Liver (tissue), 9 donors: ENCODE results near the gene PODNL1. TPM values are rescaled to one million over a fixed set of nuclear protein-coding genes. Genes with fewer than 3 reads are reported as not detected.

ENCODE experiments used
- DNase-seq: peaks from one replicate; pipeline ENCODE4 v3.0.0-alpha.2; 2017; ENCODE audit warnings: low spot score
- H3K27ac ChIP-seq, 2 donors: one replicate each; pipeline ENCODE4 v1.7.0; 2013; ENCODE audit warnings: inconsistent platforms in 2 of 2, low read length in 2 of 2, control low read depth in 1 of 2, low read depth in 1 of 2, mild to moderate bottlenecking in 1 of 2
- H3K27me3 ChIP-seq, 4 donors: one replicate each; pipeline versions ENCODE4 v1.6.1 to v1.7.0; 2013; ENCODE audit warnings: low read length in 3 of 4, inconsistent platforms in 1 of 4, mild to moderate bottlenecking in 1 of 4, moderate library complexity in 1 of 4; ENCODE audit not compliant: control insufficient read depth in 4 of 4, insufficient read depth in 4 of 4
- H3K36me3 ChIP-seq, 4 donors: one replicate each; pipeline versions ENCODE4 v1.6.1 to v1.7.0; 2013; ENCODE audit warnings: low read length in 3 of 4, mild to moderate bottlenecking in 3 of 4, low read depth in 1 of 4, moderate library complexity in 1 of 4; ENCODE audit not compliant: control insufficient read depth in 4 of 4, insufficient read depth in 3 of 4
- H3K4me1 ChIP-seq, 4 donors: one replicate each; pipeline versions ENCODE4 v1.6.1 to v1.7.0; 2013; ENCODE audit warnings: low read length in 3 of 4, mild to moderate bottlenecking in 3 of 4, moderate library complexity in 1 of 4; ENCODE audit not compliant: control insufficient read depth in 4 of 4, insufficient read depth in 4 of 4
- H3K4me3 ChIP-seq, 3 donors: one replicate each; pipeline versions ENCODE4 v1.6.1 to v1.7.0; 2013; ENCODE audit warnings: low read length in 3 of 3, control low read depth in 1 of 3, low read depth in 1 of 3, mild to moderate bottlenecking in 1 of 3
- H3K9ac ChIP-seq, 2 donors: one replicate each; pipeline ENCODE4 v1.7.0; 2013; ENCODE audit warnings: low read length in 2 of 2, mild to moderate bottlenecking in 2 of 2, moderate library complexity in 2 of 2, control low read depth in 1 of 2, low read depth in 1 of 2
- H3K9me3 ChIP-seq, 4 donors: one replicate each; pipeline versions ENCODE4 v1.6.1 to v1.7.0; 2013; ENCODE audit warnings: low read length in 3 of 4; ENCODE audit not compliant: control insufficient read depth in 4 of 4
- ATF3 ChIP-seq: IDR thresholded peaks from 2 replicates; pipeline ENCODE4 v1.6.1; 2016; ENCODE audit warnings: antibody characterized with exemption
- CTCF ChIP-seq: fragments of 150-350 bp; IDR thresholded peaks from 2 replicates; pipeline ENCODE4 v1.5.1; 2017; ENCODE audit warnings: improper control_type of control experiment, low read depth, low read length; ENCODE audit not compliant: missing input control
- EGR1 ChIP-seq, 2 donors: IDR thresholded peaks; 2 replicates each; pipeline ENCODE4 v1.6.1; 2016 to 2018; ENCODE audit warnings: antibody characterized with exemption in 2 of 2, low read depth in 2 of 2
- FOXA1 ChIP-seq: IDR thresholded peaks from 2 replicates; pipeline ENCODE4 v1.6.1; 2016; ENCODE audit warnings: antibody characterized with exemption
- FOXA2 ChIP-seq: IDR thresholded peaks from 2 replicates; pipeline ENCODE4 v1.6.1; 2016; ENCODE audit warnings: antibody characterized with exemption
- HNF4A ChIP-seq, 2 donors: conservative IDR thresholded peaks; 2 replicates each; pipeline ENCODE4 v1.6.1; 2016; ENCODE audit warnings: antibody characterized with exemption in 2 of 2, mild to moderate bottlenecking in 2 of 2
- HNF4G ChIP-seq: IDR thresholded peaks from 2 replicates; pipeline ENCODE4 v1.6.1; 2016; ENCODE audit warnings: antibody characterized with exemption
- JUND ChIP-seq, 2 donors: IDR thresholded peaks; 2 replicates each; pipeline ENCODE4 v1.6.1; 2016; ENCODE audit warnings: antibody characterized with exemption in 2 of 2
- RAD21 ChIP-seq, 2 donors: IDR thresholded peaks; 2 replicates each; pipeline ENCODE4 v1.6.1; 2016; ENCODE audit warnings: antibody characterized with exemption in 2 of 2, mild to moderate bottlenecking in 2 of 2
- REST ChIP-seq: IDR thresholded peaks from 2 replicates; pipeline ENCODE4 v1.6.1; 2016; ENCODE audit warnings: antibody characterized with exemption, mild to moderate bottlenecking
- RXRA ChIP-seq, 2 donors: IDR thresholded peaks; 2 replicates each; pipeline ENCODE4 v1.6.1; 2017 to 2018; ENCODE audit warnings: antibody characterized with exemption in 2 of 2, mild to moderate bottlenecking in 1 of 2
- TAF1 ChIP-seq: conservative IDR thresholded peaks from 2 replicates; pipeline ENCODE4 v1.6.1; 2016; ENCODE audit warnings: antibody characterized with exemption, mild to moderate bottlenecking
- YY1 ChIP-seq: IDR thresholded peaks from 2 replicates; pipeline ENCODE4 v1.6.1; 2016; ENCODE audit warnings: antibody characterized with exemption, mild to moderate bottlenecking
- WGBS: extraction: QIAGEN DNeasy Blood & Tissue Kit; methylation state at CpG from one replicate; pipeline ENCODE4 v1.1.7; 2013; 5-methylcytosine and 5-hydroxymethylcytosine counted together
- polyA plus RNA-seq, 2 donors: library from polyadenylated mRNA; stranded (reverse) in 1 of 2; unstranded in 1 of 2; fragments of 200-250 nt in 1 of 2; fragments of >200 nt in 1 of 2; fragmentation: Nextera tagmentation in 1 of 2; extraction: Ambion mirVana in 1 of 2; gene quantifications; one replicate each; pipeline versions ENCODE4 v1.2.1 to v1.2.3, GENCODE V29; 2013 to 2015
- total RNA-seq, 2 donors: library from RNA; depleted of rRNA; stranded (reverse); fragments of >200 nt; gene quantifications; one replicate each; pipeline ENCODE4 v1.2.3, GENCODE V29; 2014
- donor health status: healthy.
- donor health status: healthy.
- donor health status: healthy.
- donor health status: healthy.
- donor health status: healthy.

The PODNL1 gene
- total and polyA plus RNA-seq, 4 donors = 0.30 TPM; not detected in 3

GRCh38 chr19:13932149-13932637 lies 6.0 kb downstream of the PODNL1 start:
- H3K4me3 ChIP-seq = no peak overlapping the region
- H3K27me3 ChIP-seq = peaks cover 0 to 4% (median under 1%) of the 10 kb centered on the region in 4 donors
- DNase-seq = no peak
- WGBS = 94% methylated on average over 6 of the region's 6 CpGs
- TF ChIP-seq EGR1 (IDR thresholded peaks at IDR 0.05; ENCODE audit: low read depth in 2 of 2) (no peak), RXRA (IDR thresholded peaks at IDR 0.05) (no peak)
- no peaks in the 10 kb centered on the region for H3K9me3 ChIP-seq
- H3K36me3 ChIP-seq = peaks cover 5 to 10% (median 9%) of the 10 kb centered on the region in 4 donors
- no peak overlapping the region for H3K9ac ChIP-seq
- no peak overlapping the region for H3K27ac ChIP-seq
- no peaks in the 10 kb centered on the region for H3K4me1 ChIP-seq

- no peaks in the 10 kb centered on the region for H3K4me1 ChIP-seq
- no peak overlapping the region for H3K9ac ChIP-seq
- H3K27me3 ChIP-seq = peaks cover 0 to 4% (median under 1%) of the 10 kb centered on the region in 4 donors
- H3K27ac ChIP-seq = no peak overlapping the region
- H3K4me3 ChIP-seq = no peak overlapping the region
- peaks cover 5 to 15% (median 11%) of the 10 kb centered on the region in 4 donors for H3K36me3 ChIP-seq
- H3K9me3 ChIP-seq = no peaks in the 10 kb centered on the region
- no peak for TF ChIP-seq FOXA1
- no peak for TF ChIP-seq JUND (IDR thresholded peaks at IDR 0.05)
- TF ChIP-seq HNF4G = no peak
- TF ChIP-seq CTCF = no peak
- no peak for DNase-seq
- WGBS = 93% methylated on average over 30 of the region's 30 CpGs
These were observed 6.6 kb downstream of the PODNL1 start for GRCh38 chr19:13931391-13932148.

GRCh38 chr19:13930402-13930801 lies 7.8 kb downstream of the PODNL1 start:
- no peaks in the 10 kb centered on the region for H3K4me1 ChIP-seq
- no peaks in the 10 kb centered on the region for H3K9me3 ChIP-seq
- no peak overlapping the region for H3K27ac ChIP-seq
- H3K27me3 ChIP-seq = peaks cover 0 to 4% (median 0%) of the 10 kb centered on the region in 4 donors
- H3K4me3 ChIP-seq = no peak overlapping the region
- TF ChIP-seq RAD21 (IDR thresholded peaks at IDR 0.05) = no peak
- no peak for TF ChIP-seq ATF3
- no peak for TF ChIP-seq YY1
- TF ChIP-seq HNF4G = no peak
- no peak for TF ChIP-seq TAF1
- 90% methylated on average over 17 of the region's 17 CpGs for WGBS
- H3K9ac ChIP-seq = no peak overlapping the region
- H3K36me3 ChIP-seq = peaks cover 5 to 18% (median 15%) of the 10 kb centered on the region in 4 donors
- no peak for DNase-seq

GRCh38 chr19:13929956-13930355 lies 8.3 kb downstream of the PODNL1 start:
- Histone ChIP-seq H3K9ac (no peak overlapping the region), H3K4me1 (no peaks in the 10 kb centered on the region), H3K4me3 (no peak overlapping the region), H3K27me3 (peaks cover 0 to 3% (median 0%) of the 10 kb centered on the region in 4 donors), H3K27ac (no peak overlapping the region), H3K9me3 (no peaks in the 10 kb centered on the region), H3K36me3 (peaks cover 6 to 18% (median 15%) of the 10 kb centered on the region in 4 donors)
- no peak for DNase-seq
- 92% methylated on average over 17 of the region's 17 CpGs for WGBS
- TF ChIP-seq HNF4A (conservative IDR thresholded peaks at IDR 0.05) (no peak), JUND (IDR thresholded peaks at IDR 0.05) (no peak), YY1 (no peak), FOXA2 (no peak), CTCF (no peak), TAF1 (no peak), REST (no peak), RAD21 (IDR thresholded peaks at IDR 0.05) (no peak), EGR1 (IDR thresholded peaks at IDR 0.05; ENCODE audit: low read depth in 2 of 2) (no peak), RXRA (IDR thresholded peaks at IDR 0.05) (no peak)
